Breast epithelium (tissue), 3 donors: ENCODE data around the gene CRY1.

Experiments used
- POLR2A ChIP-seq: fragments of 450-650 bp; IDR thresholded peaks from one replicate; pipeline ENCODE4 v1.6.1; 2016; ENCODE audit warnings: antibody characterized with exemption, mild to moderate bottlenecking, moderate library complexity
- POLR2AphosphoS5 ChIP-seq, 3 donors: sonication (generic); formaldehyde crosslinking; IDR thresholded peaks; one replicate each; pipeline ENCODE4 v1.6.1; 2017; ENCODE audit warnings: antibody characterized with exemption in 3 of 3
- TF ChIP-seq, protein P1 (sequence below), 3 donors: fragments of 450-650 bp; IDR thresholded peaks; one replicate each; pipeline ENCODE4 v1.5.1; 2016 to 2017; ENCODE audit warnings: antibody characterized with exemption in 3 of 3, mild to moderate bottlenecking in 3 of 3, moderate library complexity in 3 of 3

- TF ChIP-seq, protein P1, sequence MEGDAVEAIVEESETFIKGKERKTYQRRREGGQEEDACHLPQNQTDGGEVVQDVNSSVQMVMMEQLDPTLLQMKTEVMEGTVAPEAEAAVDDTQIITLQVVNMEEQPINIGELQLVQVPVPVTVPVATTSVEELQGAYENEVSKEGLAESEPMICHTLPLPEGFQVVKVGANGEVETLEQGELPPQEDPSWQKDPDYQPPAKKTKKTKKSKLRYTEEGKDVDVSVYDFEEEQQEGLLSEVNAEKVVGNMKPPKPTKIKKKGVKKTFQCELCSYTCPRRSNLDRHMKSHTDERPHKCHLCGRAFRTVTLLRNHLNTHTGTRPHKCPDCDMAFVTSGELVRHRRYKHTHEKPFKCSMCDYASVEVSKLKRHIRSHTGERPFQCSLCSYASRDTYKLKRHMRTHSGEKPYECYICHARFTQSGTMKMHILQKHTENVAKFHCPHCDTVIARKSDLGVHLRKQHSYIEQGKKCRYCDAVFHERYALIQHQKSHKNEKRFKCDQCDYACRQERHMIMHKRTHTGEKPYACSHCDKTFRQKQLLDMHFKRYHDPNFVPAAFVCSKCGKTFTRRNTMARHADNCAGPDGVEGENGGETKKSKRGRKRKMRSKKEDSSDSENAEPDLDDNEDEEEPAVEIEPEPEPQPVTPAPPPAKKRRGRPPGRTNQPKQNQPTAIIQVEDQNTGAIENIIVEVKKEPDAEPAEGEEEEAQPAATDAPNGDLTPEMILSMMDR (IDR thresholded peaks at IDR 0.05) = no peak
- TF ChIP-seq POLR2A (no peak), POLR2AphosphoS5 (IDR thresholded peaks at IDR 0.05) (no peak)
These were observed 8.3 kb upstream of the CRY1 start for GRCh38 chr12:107101651-107102050.
